HFFc6 (cell line): ENCODE measurements around the gene SMPD3. TPM values are rescaled to one million over a fixed set of nuclear protein-coding genes. Genes with fewer than 3 reads are reported as not detected.

Experiments
- DNase-seq: peaks from one replicate; pipeline ENCODE4 v3.0.0-alpha.2; 2018
- H3K27ac Mint-ChIP-seq: 2 replicates; pipeline ENCODE4 v1.8.0; 2020; ENCODE audit warnings: mild to moderate bottlenecking, mixed read lengths
- H3K27me3 Mint-ChIP-seq: 2 replicates; pipeline ENCODE4 v1.8.0; 2021; ENCODE audit warnings: mild to moderate bottlenecking, moderate library complexity, mixed read lengths; ENCODE audit not compliant: insufficient read depth
- H3K36me3 Mint-ChIP-seq: 2 replicates; pipeline ENCODE4 v1.8.0; 2021; ENCODE audit warnings: low read depth, mixed read lengths
- H3K4me1 Mint-ChIP-seq: 2 replicates; pipeline ENCODE4 v1.8.0; 2020; ENCODE audit warnings: low read depth, mixed read lengths
- H3K4me3 Mint-ChIP-seq: 2 replicates; pipeline ENCODE4 v1.8.0; 2020; ENCODE audit warnings: mild to moderate bottlenecking, moderate library complexity, mixed read lengths
- H3K9me3 Mint-ChIP-seq: 2 replicates; pipeline ENCODE4 v1.8.0; 2020; ENCODE audit warnings: mild to moderate bottlenecking, mixed read lengths
- CTCF ChIP-seq: fragments of 200-600 bp; sonication (generic); IDR thresholded peaks from 2 replicates; pipeline ENCODE4 v1.5.0; 2021; ENCODE audit warnings: antibody characterized with exemption, mild to moderate bottlenecking
- total RNA-seq, 6 experiments: library from RNA; stranded (reverse); fragmentation: NEBNext Ultra II Directional; extraction: Animal tissue kit (Norgen Biotek cat#: 25700); gene quantifications; 2 replicates in 1 of 6; 3 replicates in 5 of 6; pipeline ENCODE4 v1.2.3, GENCODE V29; 2021

The SMPD3 gene
- total RNA-seq, 6 experiments from 2014 or later, result 0.05 to 0.73 (median 0.30) TPM

- no peak for DNase-seq
- Mint-ChIP-seq H3K4me3 (no peak overlapping the region), H3K4me1 (no peaks in the 10 kb centered on the region), H3K27me3 (peaks cover 22% of the 10 kb centered on the region), H3K9me3 (no peaks in the 10 kb centered on the region), H3K27ac (no peak overlapping the region), H3K36me3 (no peaks in the 10 kb centered on the region)
- no peak for TF ChIP-seq CTCF
Measured at GRCh38 chr16:68371706-68372380, 76.5 kb downstream of the SMPD3 start.

GRCh38 chr16:68371276-68371651 lies 77.0 kb downstream of the SMPD3 start:
- peaks cover 21% of the 10 kb centered on the region for H3K27me3 Mint-ChIP-seq
- no peak overlapping the region for H3K4me3 Mint-ChIP-seq
- H3K27ac Mint-ChIP-seq, result no peak overlapping the region
- no peak for DNase-seq
- H3K9me3 Mint-ChIP-seq, result no peaks in the 10 kb centered on the region
- no peak for TF ChIP-seq CTCF
- no peaks in the 10 kb centered on the region for H3K36me3 Mint-ChIP-seq
- no peaks in the 10 kb centered on the region for H3K4me1 Mint-ChIP-seq

DNA sequence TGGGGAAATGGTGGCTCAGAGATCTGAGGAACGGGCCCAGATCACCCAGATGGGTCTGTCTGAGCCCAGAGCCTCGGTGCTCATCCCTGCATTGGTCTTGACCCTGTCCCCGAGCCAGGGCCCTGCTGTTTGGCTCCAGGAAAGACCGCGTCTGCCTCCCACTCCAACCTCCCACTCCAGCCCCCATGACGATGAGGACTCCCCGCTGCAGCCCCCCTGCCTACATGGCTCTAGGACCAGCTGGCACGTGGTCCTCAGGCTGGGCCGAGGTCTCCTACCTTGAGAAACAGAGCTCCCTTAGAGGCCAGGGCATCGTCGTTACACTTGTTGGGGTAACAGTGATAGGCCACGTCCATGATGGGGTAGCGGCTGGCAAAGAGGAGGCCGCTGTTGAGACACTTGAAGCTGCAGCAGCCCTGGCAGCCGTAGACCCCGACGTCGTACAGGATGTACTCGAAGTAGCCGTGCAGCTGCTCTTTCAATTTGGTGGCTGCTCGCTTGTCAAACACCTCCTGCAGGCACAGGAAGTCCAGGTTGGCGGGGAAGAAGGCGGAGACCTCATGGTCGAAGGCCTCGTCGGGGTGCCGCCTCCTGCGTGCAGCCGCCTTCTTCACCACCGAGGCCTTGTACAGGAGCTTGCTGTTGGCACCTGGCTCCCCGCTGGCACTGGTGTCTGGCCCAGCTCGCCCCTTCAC lies 77.6 kb downstream of the SMPD3 start:
- Mint-ChIP-seq H3K36me3 (no peaks in the 10 kb centered on the region), H3K4me3 (no peak overlapping the region), H3K9me3 (no peaks in the 10 kb centered on the region), H3K27ac (no peak overlapping the region), H3K4me1 (peaks cover under 1% of the 10 kb centered on the region), H3K27me3 (peaks cover 22% of the 10 kb centered on the region)
- no peak for TF ChIP-seq CTCF
- DNase-seq, result no peak

- no peak for DNase-seq
- peaks cover 25% of the 10 kb centered on the region for H3K27me3 Mint-ChIP-seq
- no peak for TF ChIP-seq CTCF
- H3K36me3 Mint-ChIP-seq, result no peaks in the 10 kb centered on the region
- peaks cover 8% of the 10 kb centered on the region for H3K4me1 Mint-ChIP-seq
- no peak overlapping the region for H3K27ac Mint-ChIP-seq
- no peak overlapping the region for H3K4me3 Mint-ChIP-seq
- H3K9me3 Mint-ChIP-seq, result no peaks in the 10 kb centered on the region
Measured at GRCh38 chr16:68369697-68370580, 78.4 kb downstream of the SMPD3 start.

- no peak for DNase-seq
- Mint-ChIP-seq H3K36me3 (no peaks in the 10 kb centered on the region), H3K4me3 (no peak overlapping the region), H3K27ac (no peak overlapping the region), H3K4me1 (peaks cover 14% of the 10 kb centered on the region), H3K27me3 (peaks cover 24% of the 10 kb centered on the region), H3K9me3 (no peaks in the 10 kb centered on the region)
- TF ChIP-seq CTCF, result no peak
Measured at GRCh38 chr16:68369168-68369567, 79.1 kb downstream of the SMPD3 start.
